GM12878 (cell line): ENCODE measurements around the gene SLC13A4.

Experiments used
- CEBPB ChIP-seq, 2 experiments: fragments of 150-350 bp in 1 of 2; IDR thresholded peaks; 2 replicates each; pipeline ENCODE4 v1.6.1; 2012 to 2014; ENCODE audit warnings: low read depth in 2 of 2, low read length in 2 of 2, borderline replicate concordance in 1 of 2, inconsistent platforms in 1 of 2
- CEBPZ ChIP-seq: fragments of 150-350 bp; IDR thresholded peaks from 2 replicates; pipeline ENCODE4 v1.6.1; 2016; ENCODE audit warnings: low read depth, low read length
- CREM ChIP-seq: IDR thresholded peaks from 2 replicates; pipeline ENCODE4 v1.6.1; 2014; ENCODE audit warnings: antibody characterized with exemption, low read depth
- CTCF ChIP-seq, 3 experiments: IDR thresholded peaks in 2 of 3; conservative IDR thresholded peaks in 1 of 3; 2 replicates each; pipeline ENCODE4 v1.5.1; 2011; ENCODE audit warnings: low read depth in 3 of 3, low read length in 3 of 3, mild to moderate bottlenecking in 3 of 3, control low read depth in 2 of 3, moderate library complexity in 2 of 3, inconsistent platforms in 1 of 3, mixed read lengths in 1 of 3; ENCODE audit not compliant: control insufficient read depth in 2 of 3, insufficient read depth in 1 of 3; ENCODE audit errors: extremely low read depth in 1 of 3
- EGR1 ChIP-seq, 2 experiments: IDR thresholded peaks; 1 replicate in 1 of 2; 2 replicates in 1 of 2; pipeline ENCODE4 v1.6.1; 2011 to 2012; ENCODE audit warnings: low read depth in 2 of 2, low read length in 2 of 2, borderline replicate concordance in 1 of 2, mild to moderate bottlenecking in 1 of 2, moderate library complexity in 1 of 2
- ELK1 ChIP-seq: IDR thresholded peaks from 2 replicates; pipeline ENCODE4 v1.6.1; 2012; ENCODE audit warnings: low read depth, low read length, improper control_type of control experiment
- MEF2A ChIP-seq: IDR thresholded peaks from 2 replicates; pipeline ENCODE4 v1.6.1; 2011; ENCODE audit warnings: low read depth, mild to moderate bottlenecking, low read length, moderate library complexity; ENCODE audit not compliant: insufficient read depth
- NFYB ChIP-seq: IDR thresholded peaks from 2 replicates; pipeline ENCODE4 v1.6.1; 2011; ENCODE audit warnings: low read depth, mild to moderate bottlenecking, low read length, improper control_type of control experiment, moderate library complexity; ENCODE audit not compliant: insufficient read depth
- POLR2A ChIP-seq: IDR thresholded peaks from 2 replicates; pipeline ENCODE4 v1.6.1; 2011; ENCODE audit warnings: low read depth, mild to moderate bottlenecking, low read length
- POLR2AphosphoS5 ChIP-seq: IDR thresholded peaks from 2 replicates; pipeline ENCODE4 v1.6.1; 2011; ENCODE audit warnings: mild to moderate bottlenecking, low read length, inconsistent platforms
- SMC3 ChIP-seq: IDR thresholded peaks from 2 replicates; pipeline ENCODE4 v1.6.1; 2011; ENCODE audit warnings: low read length, improper control_type of control experiment, borderline replicate concordance
- SRF ChIP-seq, 2 experiments: IDR thresholded peaks; 2 replicates each; pipeline ENCODE4 v1.6.1; 2011; ENCODE audit warnings: low read depth in 2 of 2, low read length in 2 of 2, mild to moderate bottlenecking in 1 of 2, moderate library complexity in 1 of 2
- ZBTB11 ChIP-seq: fragments of 450-650 bp; formaldehyde crosslinking; IDR thresholded peaks from 2 replicates; pipeline ENCODE4 v1.5.0; 2022; ENCODE audit warnings: mild to moderate bottlenecking, missing genetic modification characterization

- TF ChIP-seq CTCF (IDR thresholded peaks at IDR 0.05 in 2 of 3, conservative IDR thresholded peaks at IDR 0.05 in 1 of 3; ENCODE audit: control insufficient read depth in 2 of 3, extremely low read depth in 1 of 3, insufficient read depth in 1 of 3, low read depth in 3 of 3, low read length in 3 of 3) (no peak), POLR2A (no peak), CEBPB (IDR thresholded peaks at IDR 0.05; ENCODE audit: borderline replicate concordance in 1 of 2, low read depth in 2 of 2, low read length in 2 of 2) (no peak), CREM (no peak), SMC3 (no peak), POLR2AphosphoS5 (no peak), EGR1 (IDR thresholded peaks at IDR 0.05; ENCODE audit: borderline replicate concordance in 1 of 2, low read depth in 2 of 2, low read length in 2 of 2) (no peak), SRF (IDR thresholded peaks at IDR 0.05; ENCODE audit: low read depth in 2 of 2, low read length in 2 of 2) (no peak), ELK1 (no peak), ZBTB11 (CRISPR knock-in tag) (no peak), NFYB (no peak), MEF2A (no peak), CEBPZ (no peak)
These were observed 29.9 kb upstream of the SLC13A4 start for GRCh38 chr7:135757719-135758411.
